ENCODE measurements around the gene LTB.

LTB gene

DNA sequence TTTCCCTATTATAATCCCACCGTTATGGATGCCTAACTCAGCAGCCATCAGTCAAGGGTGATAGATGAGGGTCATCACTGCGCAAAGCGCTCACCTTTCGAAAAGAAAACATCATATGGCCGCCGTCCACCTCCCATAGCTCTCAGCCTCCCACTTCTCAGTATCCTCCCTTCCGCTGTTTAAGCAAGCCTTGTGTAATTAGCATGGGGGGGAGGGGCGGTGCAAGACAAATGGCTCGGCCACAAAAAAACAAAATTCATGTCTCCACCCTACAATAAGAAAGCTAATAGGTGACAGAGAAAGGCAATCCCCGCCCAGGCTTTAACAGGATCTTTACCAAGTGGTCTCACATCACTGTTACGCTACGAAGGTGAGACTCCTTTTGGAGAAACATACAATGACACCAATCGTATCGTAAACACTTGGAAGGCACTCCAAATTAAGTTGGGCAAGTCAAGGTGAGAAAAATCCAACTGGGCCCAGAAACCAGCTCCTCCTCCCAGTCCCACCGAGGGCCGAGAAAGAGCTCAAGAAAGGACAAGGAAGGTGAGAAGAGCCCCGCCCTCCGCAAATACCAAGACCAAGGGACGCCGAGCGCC, 41.1 kb downstream of the LTB start:
- H3K9me2 ChIP-seq (ENCODE audit: low read depth, low read length), result no peaks in the 10 kb centered on the region
- H4K20me1 ChIP-seq (ENCODE audit: insufficient read depth, low read length), result no peaks in the 10 kb centered on the region
- H3K36me3 ChIP-seq (ENCODE audit: insufficient read depth, low read length), result peaks cover 50% of the 10 kb centered on the region
- peaks cover 39% of the 10 kb centered on the region for H3K79me2 ChIP-seq (ENCODE audit: insufficient read depth, low read length)
- H2AFZ ChIP-seq (ENCODE audit: low read length), result no peak overlapping the region
- H3F3A ChIP-seq (ENCODE audit: insufficient read depth, low read length), result no peaks in the 10 kb centered on the region
- no peak for TF ChIP-seq EZH2 (IDR thresholded peaks at IDR 0.05; ENCODE audit: borderline replicate concordance, low read length)
- TF ChIP-seq, protein P1, sequence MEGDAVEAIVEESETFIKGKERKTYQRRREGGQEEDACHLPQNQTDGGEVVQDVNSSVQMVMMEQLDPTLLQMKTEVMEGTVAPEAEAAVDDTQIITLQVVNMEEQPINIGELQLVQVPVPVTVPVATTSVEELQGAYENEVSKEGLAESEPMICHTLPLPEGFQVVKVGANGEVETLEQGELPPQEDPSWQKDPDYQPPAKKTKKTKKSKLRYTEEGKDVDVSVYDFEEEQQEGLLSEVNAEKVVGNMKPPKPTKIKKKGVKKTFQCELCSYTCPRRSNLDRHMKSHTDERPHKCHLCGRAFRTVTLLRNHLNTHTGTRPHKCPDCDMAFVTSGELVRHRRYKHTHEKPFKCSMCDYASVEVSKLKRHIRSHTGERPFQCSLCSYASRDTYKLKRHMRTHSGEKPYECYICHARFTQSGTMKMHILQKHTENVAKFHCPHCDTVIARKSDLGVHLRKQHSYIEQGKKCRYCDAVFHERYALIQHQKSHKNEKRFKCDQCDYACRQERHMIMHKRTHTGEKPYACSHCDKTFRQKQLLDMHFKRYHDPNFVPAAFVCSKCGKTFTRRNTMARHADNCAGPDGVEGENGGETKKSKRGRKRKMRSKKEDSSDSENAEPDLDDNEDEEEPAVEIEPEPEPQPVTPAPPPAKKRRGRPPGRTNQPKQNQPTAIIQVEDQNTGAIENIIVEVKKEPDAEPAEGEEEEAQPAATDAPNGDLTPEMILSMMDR (IDR thresholded peaks at IDR 0.05; ENCODE audit: low read length), result no peak
- H3K4me1 ChIP-seq (ENCODE audit: insufficient read depth, low read length, severe bottlenecking), result peaks cover 51% of the 10 kb centered on the region
- peak overlapping the region; percentile 87 for H3K4me2 ChIP-seq (ENCODE audit: low read length)
- peak overlapping the region; percentile 91 for H3K9ac ChIP-seq (ENCODE audit: low read length)
- peak overlapping the region; percentile 84 for H3K27ac ChIP-seq (ENCODE audit: low read depth, low read length, poor library complexity, severe bottlenecking)
- peak overlapping the region; percentile 81 for H3K4me3 ChIP-seq (ENCODE audit: low read depth, low read length, poor library complexity, severe bottlenecking)
- H3K9me3 ChIP-seq (ENCODE audit: low read length), result no peaks in the 10 kb centered on the region
- H3K27me3 ChIP-seq (ENCODE audit: insufficient read depth, low read length), result no peaks in the 10 kb centered on the region

DNA sequence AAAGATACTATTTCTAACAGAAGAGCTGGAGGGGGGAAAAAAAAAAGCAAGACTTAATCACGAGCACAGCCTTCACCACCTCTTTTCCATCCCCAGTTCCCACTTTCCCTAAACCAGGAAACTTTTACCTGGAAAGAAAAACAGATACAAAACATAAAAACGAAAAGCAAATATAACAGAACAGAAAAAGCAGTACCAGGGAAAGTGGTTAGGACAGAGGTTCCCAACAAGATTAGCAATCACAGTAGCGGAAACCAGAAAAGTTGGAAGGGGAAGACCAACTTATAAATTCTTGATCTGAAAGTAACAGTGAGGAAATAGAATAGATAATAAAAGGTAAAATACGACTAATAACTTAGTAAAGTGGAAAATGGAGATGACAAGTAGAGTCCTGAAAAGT, 41.6 kb downstream of the LTB start:
- Histone ChIP-seq H3K36me3 (ENCODE audit: insufficient read depth, low read length) (peaks cover 55% of the 10 kb centered on the region), H3K27me3 (ENCODE audit: insufficient read depth, low read length) (no peaks in the 10 kb centered on the region), H3K9me3 (ENCODE audit: low read length) (no peaks in the 10 kb centered on the region), H3K4me3 (ENCODE audit: low read depth, low read length, poor library complexity, severe bottlenecking) (peak overlapping the region; percentile 81), H4K20me1 (ENCODE audit: insufficient read depth, low read length) (no peaks in the 10 kb centered on the region), H3K9ac (ENCODE audit: low read length) (peak overlapping the region; percentile 91), H3K4me1 (ENCODE audit: insufficient read depth, low read length, severe bottlenecking) (peaks cover 46% of the 10 kb centered on the region), H3K9me2 (ENCODE audit: low read depth, low read length) (no peaks in the 10 kb centered on the region), H2AFZ (ENCODE audit: low read length) (no peak overlapping the region), H3F3A (ENCODE audit: insufficient read depth, low read length) (no peaks in the 10 kb centered on the region), H3K79me2 (ENCODE audit: insufficient read depth, low read length) (peaks cover 39% of the 10 kb centered on the region), H3K4me2 (ENCODE audit: low read length) (peak overlapping the region; percentile 87), H3K27ac (ENCODE audit: low read depth, low read length, poor library complexity, severe bottlenecking) (peak overlapping the region; percentile 84)
- TF ChIP-seq EZH2 (IDR thresholded peaks at IDR 0.05; ENCODE audit: borderline replicate concordance, low read length), result no peak
- TF ChIP-seq, protein P1 (IDR thresholded peaks at IDR 0.05; ENCODE audit: low read length), result no peak

DNA sequence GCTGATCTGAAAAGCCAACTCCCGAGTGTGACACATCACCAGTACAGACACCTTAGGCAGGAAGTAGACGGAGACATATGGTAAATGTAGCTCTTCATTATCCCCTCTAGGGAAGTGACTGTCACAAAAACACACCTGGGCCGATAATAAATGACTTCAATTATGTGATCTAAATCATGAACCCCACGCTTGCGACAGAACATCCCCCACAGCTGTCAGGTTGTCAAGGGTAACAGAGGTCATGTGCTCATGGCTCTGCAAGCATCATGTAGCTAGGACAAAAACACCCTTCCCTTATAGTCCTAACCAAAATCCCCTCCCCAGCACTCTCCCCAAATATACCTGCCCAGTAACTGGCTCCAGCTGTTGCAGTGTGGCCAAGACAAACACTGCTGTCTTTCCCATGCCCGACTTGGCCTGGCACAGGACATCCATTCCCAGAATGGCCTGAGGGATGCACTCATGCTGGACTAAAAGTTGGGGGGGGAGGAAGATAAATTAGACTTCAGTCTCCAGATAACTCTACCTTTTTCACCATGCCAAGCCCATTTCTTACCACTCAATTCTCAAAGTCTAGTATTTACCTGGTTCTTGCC, 43.3 kb downstream of the LTB start:
- Histone ChIP-seq H3K9me3 (ENCODE audit: low read length) (no peaks in the 10 kb centered on the region), H3K36me3 (ENCODE audit: insufficient read depth, low read length) (peaks cover 72% of the 10 kb centered on the region), H3F3A (ENCODE audit: insufficient read depth, low read length) (no peaks in the 10 kb centered on the region), H4K20me1 (ENCODE audit: insufficient read depth, low read length) (no peaks in the 10 kb centered on the region), H3K79me2 (ENCODE audit: insufficient read depth, low read length) (peaks cover 39% of the 10 kb centered on the region), H2AFZ (ENCODE audit: low read length) (no peak overlapping the region), H3K27ac (ENCODE audit: low read depth, low read length, poor library complexity, severe bottlenecking) (no peak overlapping the region), H3K4me3 (ENCODE audit: low read depth, low read length, poor library complexity, severe bottlenecking) (peak overlapping the region; percentile 81), H3K27me3 (ENCODE audit: insufficient read depth, low read length) (no peaks in the 10 kb centered on the region), H3K9me2 (ENCODE audit: low read depth, low read length) (no peaks in the 10 kb centered on the region), H3K9ac (ENCODE audit: low read length) (no peak overlapping the region; the same call in 1 of the 2 replicates), H3K4me1 (ENCODE audit: insufficient read depth, low read length, severe bottlenecking) (peaks cover 35% of the 10 kb centered on the region), H3K4me2 (ENCODE audit: low read length) (peak overlapping the region; percentile 87)
- TF ChIP-seq, protein P1 (IDR thresholded peaks at IDR 0.05; ENCODE audit: low read length), result no peak
- no peak for TF ChIP-seq EZH2 (IDR thresholded peaks at IDR 0.05; ENCODE audit: borderline replicate concordance, low read length)
